ENCODE results near the gene CRMP1.

The CRMP1 gene

GRCh38 chr4:5870701-5871100, 22.2 kb downstream of the CRMP1 start:
- no peak for DNase-seq (ENCODE audit: low read depth)
- TF ChIP-seq CTCF (conservative IDR thresholded peaks at IDR 0.05; ENCODE audit: low read length): no peak
- H3K4me3 ChIP-seq (ENCODE audit: low read length): no peak overlapping the region

- no peak for DNase-seq (ENCODE audit: low read depth)
- H3K4me3 ChIP-seq (ENCODE audit: low read length): no peak overlapping the region
- TF ChIP-seq CTCF (conservative IDR thresholded peaks at IDR 0.05; ENCODE audit: low read length): no peak
Measured at GRCh38 chr4:5869966-5870619, 22.8 kb downstream of the CRMP1 start.

GRCh38 chr4:5867866-5868265, 25.0 kb downstream of the CRMP1 start:
- no peak overlapping the region for H3K4me3 ChIP-seq (ENCODE audit: low read length)
- no peak for TF ChIP-seq CTCF (conservative IDR thresholded peaks at IDR 0.05; ENCODE audit: low read length)
- no peak for DNase-seq (ENCODE audit: low read depth)

GRCh38 chr4:5866841-5867813, 25.8 kb downstream of the CRMP1 start:
- TF ChIP-seq CTCF (conservative IDR thresholded peaks at IDR 0.05; ENCODE audit: low read length): no peak
- DNase-seq (ENCODE audit: low read depth): no peak
- H3K4me3 ChIP-seq (ENCODE audit: low read length): no peak overlapping the region

GRCh38 chr4:5865896-5866599, 26.8 kb downstream of the CRMP1 start:
- TF ChIP-seq CTCF (conservative IDR thresholded peaks at IDR 0.05; ENCODE audit: low read length): no peak
- no peak for DNase-seq (ENCODE audit: low read depth)
- H3K4me3 ChIP-seq (ENCODE audit: low read length): no peak overlapping the region

- DNase-seq (ENCODE audit: low read depth): peak; percentile 71
- H3K4me3 ChIP-seq (ENCODE audit: low read length): no peak overlapping the region
- TF ChIP-seq CTCF (conservative IDR thresholded peaks at IDR 0.05; ENCODE audit: low read length): no peak
Measured at GRCh38 chr4:5863461-5864113, 29.3 kb downstream of the CRMP1 start.

Data from AG10803 (cell line).